H54 (cell line): ENCODE measurements around the gene SLC17A1.

Experiments used
- DNase-seq: peaks from one replicate; pipeline ENCODE4 v3.0.0; 2011; ENCODE audit warnings: low spot score, mixed read lengths; ENCODE audit not compliant: insufficient read length
- FAIRE-seq: peaks from 3 replicates; lab custom pipeline; 2011; peaks lifted over from hg19 to GRCh38; lab: Jason Lieb, UNC
- POLR2A ChIP-seq: IDR thresholded peaks from 2 replicates; pipeline ENCODE4 v1.6.1; 2011; ENCODE audit warnings: low read depth, mild to moderate bottlenecking, low read length

SLC17A1 gene

DNA sequence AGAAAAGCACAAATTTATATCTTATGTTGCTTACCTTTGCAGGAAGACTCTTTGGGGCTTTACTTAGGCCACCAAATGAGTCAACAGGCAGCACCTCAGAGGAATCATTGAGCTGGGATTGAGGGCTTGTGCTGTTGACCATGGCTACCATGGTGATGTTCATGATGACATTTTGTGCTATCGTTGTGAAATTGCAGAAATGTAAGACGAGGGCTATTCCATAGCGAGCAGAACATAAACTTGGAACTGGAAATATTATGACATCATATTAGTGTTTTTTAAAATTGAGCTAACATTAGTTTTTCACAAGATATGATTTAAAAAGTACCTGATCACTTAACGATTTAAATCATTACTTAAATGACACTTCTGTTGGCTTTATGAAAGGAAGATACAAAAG, 30.3 kb upstream of the SLC17A1 start:
- no peak for TF ChIP-seq POLR2A
- no peak for FAIRE-seq
- no peak for DNase-seq

DNA sequence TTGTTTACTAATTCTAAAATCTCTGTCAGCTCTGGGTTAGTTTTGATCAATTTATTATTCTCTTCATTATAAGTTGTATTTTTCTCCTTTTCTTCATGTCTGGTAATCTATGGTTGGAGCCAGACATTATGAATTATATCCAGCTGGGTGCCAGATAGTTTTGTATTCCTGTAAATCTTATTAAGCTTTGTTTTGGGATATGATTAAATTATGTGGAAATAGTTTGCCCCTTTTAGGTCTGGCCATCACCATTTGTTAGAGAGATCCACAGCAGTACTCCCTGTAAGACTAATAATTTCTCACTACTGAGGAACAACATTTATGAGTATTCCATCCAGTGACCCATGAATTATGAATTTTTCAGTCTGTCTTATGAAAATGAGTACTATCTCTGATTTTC, 20.9 kb upstream of the SLC17A1 start:
- FAIRE-seq = no peak
- no peak for TF ChIP-seq POLR2A
- DNase-seq = no peak

DNA sequence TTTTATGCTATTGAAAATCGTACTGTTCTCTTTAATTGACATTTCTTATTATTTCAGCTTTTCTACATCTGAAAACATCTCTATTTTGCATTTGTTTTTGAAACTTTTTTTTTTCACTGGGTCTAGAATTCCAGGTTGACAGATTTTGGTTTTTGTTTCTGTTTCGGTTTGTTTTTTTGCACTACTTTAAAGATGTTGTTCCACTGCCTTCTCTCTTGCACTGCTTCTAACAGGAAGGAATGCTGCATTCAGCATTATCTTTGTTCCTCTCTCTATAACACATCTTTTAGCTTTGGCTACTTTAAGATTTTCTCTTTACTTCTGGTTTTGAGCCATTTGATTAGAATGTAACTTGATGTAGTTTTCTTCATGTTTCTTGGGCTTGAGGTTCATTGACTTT, 20.1 kb upstream of the SLC17A1 start:
- FAIRE-seq (no peak), DNase-seq (no peak)
- no peak for TF ChIP-seq POLR2A

DNA sequence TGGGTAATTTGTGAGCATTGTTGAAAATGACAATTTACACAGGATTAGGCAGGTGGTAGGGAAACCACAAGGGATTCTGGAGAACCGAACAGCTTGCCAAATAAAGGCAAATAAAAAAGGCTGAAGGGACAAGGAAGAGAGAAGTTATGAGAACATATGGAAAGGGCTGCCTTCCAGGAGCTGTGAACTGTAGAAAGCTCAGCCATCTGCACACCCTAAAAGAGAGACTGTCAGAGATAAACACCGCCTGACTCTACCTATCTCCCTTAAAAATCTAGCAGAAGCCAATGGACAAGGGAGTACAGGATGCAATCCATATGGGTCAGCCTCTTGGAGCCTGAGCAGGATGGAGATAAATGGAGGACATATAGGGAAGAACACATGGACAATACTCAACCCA, 12.7 kb upstream of the SLC17A1 start:
- no peak for TF ChIP-seq POLR2A
- FAIRE-seq (no peak), DNase-seq (no peak)

DNA sequence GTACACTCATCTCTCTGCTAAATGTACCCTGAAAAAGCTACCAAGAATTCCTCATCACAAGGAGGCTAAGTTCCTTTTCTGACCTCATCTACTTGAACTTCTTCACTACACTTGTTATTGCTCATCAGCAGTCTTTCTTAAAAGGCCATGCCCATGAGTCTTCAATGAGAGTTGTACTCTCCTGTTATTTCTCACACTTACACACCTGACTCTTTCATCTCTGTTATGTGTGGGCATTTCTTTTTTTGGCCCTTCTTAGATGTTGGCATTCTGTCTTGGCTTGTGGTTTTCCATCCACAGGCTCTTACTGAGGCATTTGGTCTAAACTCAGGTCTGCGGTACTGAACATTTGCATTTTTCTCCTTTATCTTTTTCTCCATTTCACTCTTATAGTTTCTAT, 10.7 kb upstream of the SLC17A1 start:
- FAIRE-seq (no peak), DNase-seq (no peak)
- no peak for TF ChIP-seq POLR2A

DNA sequence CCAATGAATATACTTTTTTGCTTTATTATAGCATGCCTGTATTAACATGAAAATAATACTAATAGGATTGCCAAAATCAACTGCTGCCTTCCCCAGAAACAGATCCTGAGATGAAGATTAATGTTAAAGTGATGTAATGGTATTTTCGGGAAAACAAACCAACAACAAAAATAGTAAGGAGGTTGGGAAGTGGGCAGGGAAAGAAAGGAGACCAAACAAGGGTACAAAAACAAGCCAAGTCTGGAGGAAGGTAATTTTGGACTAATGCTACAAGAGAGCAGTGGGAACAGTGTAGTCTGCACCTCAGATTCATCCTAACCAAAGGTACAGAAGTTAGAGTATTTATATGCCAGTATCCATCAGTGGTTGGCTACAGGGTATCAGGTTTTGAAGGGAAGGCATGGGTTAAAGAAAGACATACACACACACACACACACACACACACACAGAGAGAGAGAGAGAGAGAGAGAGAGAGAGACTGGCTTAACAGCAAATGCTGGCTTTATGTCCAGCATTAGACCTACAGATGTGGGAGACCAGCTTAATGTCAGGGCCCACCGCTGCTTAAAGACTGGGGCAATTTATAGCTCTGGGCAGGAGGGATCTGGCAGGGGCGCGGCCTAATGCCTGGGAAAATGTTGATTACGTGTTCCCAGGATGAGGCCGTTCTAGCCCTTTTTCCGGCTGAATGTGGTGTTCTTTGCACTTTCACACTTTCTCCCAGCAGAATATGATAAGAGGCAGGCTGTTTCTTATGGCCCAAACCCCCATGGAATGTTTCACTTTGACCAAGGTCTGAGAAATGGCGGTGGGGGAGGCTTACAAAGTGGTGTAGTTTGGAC, 3.8 kb upstream of the SLC17A1 start:
- TF ChIP-seq POLR2A = no peak
- FAIRE-seq (no peak), DNase-seq (no peak)

DNA sequence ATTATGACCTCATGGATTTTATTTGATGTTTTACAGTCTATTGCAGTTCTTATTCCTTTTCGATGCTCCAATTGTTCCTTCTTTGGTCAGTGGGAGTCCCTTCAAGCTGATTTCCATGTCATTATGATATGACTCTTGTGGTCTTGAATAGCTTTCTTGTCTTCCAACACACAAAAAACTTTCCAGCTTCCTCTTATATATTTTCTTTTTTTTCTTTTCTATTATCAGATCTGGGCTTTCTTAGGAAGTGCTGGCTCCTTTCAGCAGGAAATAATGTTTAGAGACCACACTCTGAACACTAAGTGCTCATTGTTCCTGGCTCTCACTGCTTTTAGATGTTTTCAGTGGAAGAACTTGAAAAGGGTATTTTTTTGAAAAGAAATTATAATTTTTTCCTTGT, 3.1 kb upstream of the SLC17A1 start:
- FAIRE-seq (no peak), DNase-seq (no peak)
- no peak for TF ChIP-seq POLR2A

DNA sequence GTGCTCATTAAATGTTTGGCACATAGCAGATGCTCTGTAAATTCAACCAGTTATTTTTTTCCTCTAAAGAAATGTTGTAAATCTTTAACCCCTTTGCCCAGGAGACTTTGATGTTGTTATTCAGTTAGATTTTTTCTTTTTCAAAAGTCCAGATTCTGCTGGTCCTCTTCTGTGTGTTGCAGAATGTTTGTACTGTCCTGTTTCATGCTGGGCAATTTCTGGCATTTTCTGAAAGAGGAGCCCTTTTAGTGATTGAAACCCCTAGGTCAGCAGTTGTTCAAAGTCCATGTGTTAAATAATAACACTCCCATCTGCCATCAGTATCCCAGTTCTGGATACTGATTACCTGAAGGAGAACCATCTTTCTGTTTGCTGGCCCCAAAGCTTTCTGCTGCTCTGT, 1.3 kb upstream of the SLC17A1 start:
- DNase-seq = no peak
- no peak for FAIRE-seq
- TF ChIP-seq POLR2A = no peak

DNA sequence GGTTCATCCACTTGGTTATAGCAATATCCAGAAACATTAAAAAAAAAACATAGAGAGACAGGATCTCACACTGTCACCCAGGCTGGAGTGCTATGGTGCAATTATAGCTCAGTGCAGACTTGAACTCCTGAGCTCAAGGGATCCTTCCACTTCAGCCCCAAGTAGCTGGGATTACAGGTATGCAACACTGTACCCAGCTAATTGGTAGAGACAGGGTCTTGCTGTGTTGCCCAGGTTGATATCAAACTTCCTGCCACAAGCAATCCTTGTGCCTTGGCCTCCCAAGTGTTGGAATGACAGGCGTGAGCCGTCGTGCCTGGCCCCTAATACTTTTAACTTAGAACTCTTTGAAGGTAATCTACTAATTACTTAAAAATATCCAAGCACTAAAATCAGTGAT, 818 bp upstream of the SLC17A1 start:
- DNase-seq (no peak), FAIRE-seq (no peak)
- TF ChIP-seq POLR2A = no peak

DNA sequence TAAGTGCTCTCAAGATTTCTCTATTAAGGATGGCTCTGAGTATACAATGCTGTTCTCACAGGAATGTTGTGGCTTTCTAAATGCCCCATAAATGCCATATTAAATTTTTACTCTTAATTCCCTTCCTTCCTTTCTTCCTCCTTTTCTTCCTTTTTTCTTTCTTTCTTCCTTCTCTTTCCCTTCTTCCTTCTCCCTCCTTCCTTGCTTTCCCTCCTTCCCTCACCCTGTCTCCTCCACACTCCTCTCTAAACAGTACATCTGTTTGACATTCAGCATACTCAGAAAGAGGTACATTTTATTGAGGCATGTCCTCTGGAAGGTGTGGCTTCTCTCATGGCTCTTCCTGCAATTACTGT, 433 bp upstream of the SLC17A1 start:
- DNase-seq = no peak
- TF ChIP-seq POLR2A = no peak
- FAIRE-seq = no peak

DNA sequence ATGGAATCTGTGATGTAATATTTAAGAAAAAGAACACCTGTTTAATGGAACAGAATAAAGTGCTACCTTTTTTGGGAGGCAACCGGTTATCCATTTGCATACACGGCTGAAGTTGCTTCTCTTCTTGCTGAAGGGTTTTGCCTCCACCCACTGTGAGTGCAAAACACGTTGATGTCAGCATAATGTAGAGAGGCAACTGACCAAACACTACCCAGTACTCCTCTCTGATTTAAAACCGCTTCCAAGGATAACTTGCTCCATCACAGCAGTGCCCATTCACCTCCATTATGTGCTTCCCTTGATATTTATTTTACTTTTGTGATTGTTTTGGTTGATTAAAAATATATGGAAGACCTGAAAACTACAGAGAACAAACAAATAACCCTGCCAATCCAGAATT, 1.4 kb downstream of the SLC17A1 start:
- no peak for TF ChIP-seq POLR2A
- DNase-seq (no peak), FAIRE-seq (no peak)

DNA sequence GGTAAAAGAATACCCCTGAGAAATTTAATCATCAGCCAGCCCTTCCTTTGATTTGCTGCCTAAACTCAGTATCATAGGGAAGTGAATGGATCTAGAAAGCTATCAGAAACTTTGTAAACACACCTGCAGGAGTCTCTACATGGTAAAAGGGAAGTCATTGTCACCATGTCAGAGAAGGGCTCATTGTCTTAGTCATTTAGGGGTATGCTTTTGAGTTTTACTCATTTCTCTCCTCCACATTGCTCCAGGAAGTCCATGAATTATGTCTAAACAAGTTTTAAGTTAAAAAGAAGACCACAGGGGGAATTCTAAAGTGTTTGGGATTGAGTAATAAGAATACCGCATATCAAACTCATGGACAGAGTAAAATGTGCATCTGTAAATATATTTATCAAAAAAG, 2.5 kb downstream of the SLC17A1 start:
- DNase-seq (no peak), FAIRE-seq (no peak)
- TF ChIP-seq POLR2A = no peak

DNA sequence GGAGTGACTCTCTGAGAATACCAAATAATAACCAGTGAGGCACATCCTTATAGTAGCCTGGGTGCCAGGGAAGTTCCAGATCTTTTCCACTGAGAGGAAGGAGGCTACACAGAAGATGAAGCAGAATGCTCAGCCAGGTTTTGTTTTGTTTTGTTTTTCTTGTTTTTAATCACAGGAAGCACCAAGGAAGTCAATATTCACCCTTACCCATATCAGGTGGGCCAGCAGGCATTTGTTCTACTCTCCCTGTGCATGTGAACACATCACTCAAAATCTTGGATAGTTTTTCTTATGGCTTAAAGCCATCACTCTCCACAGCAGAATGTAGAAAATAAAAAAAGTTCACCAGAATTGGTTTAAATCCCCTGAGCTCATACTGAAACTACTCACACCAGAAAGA, 10.5 kb downstream of the SLC17A1 start:
- no peak for TF ChIP-seq POLR2A
- DNase-seq = no peak
- no peak for FAIRE-seq

DNA sequence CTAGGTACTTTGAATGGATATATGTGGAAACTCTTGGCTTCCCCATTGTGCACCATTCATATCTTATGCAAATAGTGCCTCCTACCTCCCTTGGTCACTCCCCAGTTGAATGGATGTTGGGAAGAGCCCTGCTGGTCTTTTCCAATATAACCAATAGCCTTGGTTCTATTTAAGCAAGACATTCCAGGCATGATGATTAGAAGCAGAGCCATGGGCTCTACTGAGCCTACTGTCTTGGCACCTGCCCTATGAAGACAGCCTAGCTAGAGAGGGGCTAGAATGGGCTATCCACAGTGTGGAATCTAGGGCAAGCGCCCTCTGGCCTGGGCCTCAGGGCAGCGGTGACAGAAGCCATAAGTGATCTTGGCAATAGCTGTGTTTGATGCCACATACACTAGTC, 15.6 kb downstream of the SLC17A1 start:
- FAIRE-seq (no peak), DNase-seq (no peak)
- TF ChIP-seq POLR2A = no peak

DNA sequence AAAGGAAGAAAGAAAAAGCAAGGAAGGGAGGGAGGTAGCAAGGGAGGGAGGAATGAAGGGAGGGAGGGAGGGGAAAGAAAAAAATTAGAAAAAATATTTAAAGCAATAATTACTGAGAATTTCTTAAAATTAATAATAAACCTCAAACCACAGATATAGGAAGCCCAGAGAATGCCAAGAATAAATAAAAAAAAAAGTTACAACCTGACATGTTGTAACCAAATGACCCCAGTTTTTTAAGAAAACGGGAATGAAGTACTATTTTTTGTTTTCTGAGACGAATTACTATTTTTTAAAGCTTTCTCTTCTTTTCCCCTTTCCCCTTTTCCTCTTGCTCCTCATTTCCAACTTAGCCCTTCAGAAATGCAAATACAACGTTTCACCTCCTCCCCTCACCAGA, 16.7 kb downstream of the SLC17A1 start:
- FAIRE-seq (no peak), DNase-seq (no peak)
- TF ChIP-seq POLR2A = no peak

DNA sequence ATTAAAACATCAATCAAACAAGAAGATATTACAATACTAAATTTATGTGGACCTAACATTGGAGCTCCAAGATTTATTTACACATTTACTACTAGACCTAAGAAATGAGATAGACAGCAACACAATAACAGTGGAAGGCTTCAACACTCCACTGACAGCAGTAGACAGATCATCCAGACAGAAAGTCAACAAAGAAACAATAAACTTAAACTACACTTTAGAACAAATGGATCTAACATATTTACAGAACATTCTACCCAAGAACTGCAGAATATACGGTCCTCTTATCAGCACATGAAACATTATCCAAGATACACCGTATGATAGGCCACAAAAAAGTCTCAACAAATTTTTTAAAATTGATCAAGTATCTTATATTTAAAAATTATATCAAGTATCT, 27.0 kb downstream of the SLC17A1 start:
- no peak for FAIRE-seq
- DNase-seq = no peak
- TF ChIP-seq POLR2A = no peak

DNA sequence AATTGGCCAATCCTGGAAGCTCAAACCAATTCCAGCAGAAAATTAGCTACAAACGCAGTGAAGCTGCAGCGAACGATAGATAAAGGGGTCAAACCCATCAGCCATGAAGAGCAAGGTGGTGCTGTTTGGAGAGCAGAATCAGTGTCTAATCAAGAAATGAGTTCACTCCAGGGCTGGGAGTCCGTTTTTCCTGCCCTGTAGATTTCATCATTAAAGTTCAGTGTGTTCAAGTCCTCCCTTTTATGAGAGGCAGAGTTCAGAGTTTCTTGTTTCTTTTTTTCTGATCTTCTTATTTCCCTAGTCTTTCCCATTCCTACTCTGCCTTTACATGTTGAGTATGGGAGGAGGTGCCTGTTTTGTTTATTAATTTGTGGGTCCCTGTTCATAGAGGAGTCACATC, 30.4 kb downstream of the SLC17A1 start:
- DNase-seq = no peak

More for the DNA sequence above, 30.4 kb downstream of the SLC17A1 start:
- TF ChIP-seq POLR2A = no peak
- FAIRE-seq = no peak
